GM12878 (cell line): Measurements from ENCODE around the gene ADGRE2. TPM values are rescaled to one million over a fixed set of nuclear protein-coding genes. Genes with fewer than 3 reads are reported as not detected.

Source experiments
- ATAC-seq: fragments of 200-7000 bp; cut with Tn5 transposase; 3 replicates; pipeline ENCODE4 v1.9.1; 2020; ENCODE audit warnings: mild to moderate bottlenecking, moderate library complexity
- BruUV-seq: library from RNA; stranded (reverse); fragments of 400-500 nt; replicated peaks from 2 replicates; lab custom pipeline; 2021; lab: Mats Ljungman, UMichigan
- CTCF ChIA-PET: fragments of 300-600 bp; sonication (Branson Sonifier 250); formaldehyde crosslinking; extraction: SDS; loops from one replicate; lab custom pipeline; 2021; ENCODE audit warnings: inconsistent platforms; lab: Yijun Ruan, JAX
- POLR2A ChIA-PET: fragments of 350-600 bp; formaldehyde crosslinking; extraction: SDS; loops from one replicate; lab custom pipeline; 2021; ENCODE audit warnings: inconsistent platforms; lab: Charles Lee
- RAD21 ChIA-PET: fragments of 300-600 bp; sonication (Branson Sonifier 250); formaldehyde crosslinking; loops from one replicate; lab custom pipeline; 2023; ENCODE audit warnings: antibody characterized with exemption; ENCODE audit not compliant: unreplicated experiment; lab: Charles Lee
- SMC1A ChIA-PET: fragments of 300-600 bp; sonication (Branson Sonifier 250); formaldehyde crosslinking; loops from one replicate; lab custom pipeline; 2023; ENCODE audit not compliant: unreplicated experiment, uncharacterized antibody; lab: Charles Lee
- DNase-seq: peaks from one replicate; pipeline ENCODE4 v3.0.0-alpha.2; 2011; ENCODE audit warnings: low read depth, low spot score
- FAIRE-seq: peaks from 3 replicates; lab custom pipeline; 2011; peaks lifted over from hg19 to GRCh38; lab: Jason Lieb, UNC
- H2AFZ ChIP-seq: 2 replicates; pipeline ENCODE4 v1.6.0; 2011; ENCODE audit warnings: low read depth, low read length, control low read depth; ENCODE audit not compliant: control insufficient read depth
- H3K27ac ChIP-seq: 2 replicates; pipeline ENCODE4 v1.5.1; 2011; ENCODE audit warnings: control low read depth; ENCODE audit not compliant: control insufficient read depth, insufficient read depth
- H3K27me3 ChIP-seq, 2 experiments: replicated peaks in 1 of 2; 2 replicates each; pipeline versions ENCODE4 v1.6.0 to v1.6.1; 2011; ENCODE audit warnings: low read length in 1 of 2; ENCODE audit not compliant: control insufficient read depth in 2 of 2, insufficient read depth in 2 of 2
- H3K36me3 ChIP-seq, 2 experiments: 2 replicates each; pipeline ENCODE4 v1.5.1; 2011; ENCODE audit warnings: low read length in 1 of 2; ENCODE audit not compliant: control insufficient read depth in 2 of 2, insufficient read depth in 2 of 2
- H3K4me1 ChIP-seq: 2 replicates; pipeline ENCODE4 v1.6.1; 2011; ENCODE audit warnings: mild to moderate bottlenecking, low read length, moderate library complexity, mixed read lengths; ENCODE audit not compliant: control insufficient read depth, insufficient read depth
- H3K4me2 ChIP-seq: 2 replicates; pipeline ENCODE4 v1.6.0; 2011; ENCODE audit warnings: control low read depth; ENCODE audit not compliant: control insufficient read depth, insufficient read depth
- H3K4me3 ChIP-seq: fragments of 200-600 bp; sonication (generic); 2 replicates; pipeline ENCODE4 v1.5.1; 2016
- H3K79me2 ChIP-seq: 2 replicates; pipeline ENCODE4 v1.6.0; 2011; ENCODE audit warnings: low read length; ENCODE audit not compliant: control insufficient read depth, insufficient read depth
- H3K9ac ChIP-seq: 2 replicates; pipeline ENCODE4 v1.8.0; 2011; ENCODE audit warnings: low read length, control low read depth, mixed read lengths; ENCODE audit not compliant: control insufficient read depth, insufficient read depth
- H3K9me3 ChIP-seq: replicated peaks from 3 replicates; pipeline ENCODE4 v1.5.1; 2011; ENCODE audit warnings: mild to moderate bottlenecking, low read length; ENCODE audit not compliant: control insufficient read depth, insufficient read depth
- H4K20me1 ChIP-seq: 2 replicates; pipeline ENCODE4 v1.6.0; 2011; ENCODE audit not compliant: control insufficient read depth, insufficient read depth
- DPF2 ChIP-seq: fragments of 450-650 bp; IDR thresholded peaks from 2 replicates; pipeline ENCODE4 v1.6.1; 2017; ENCODE audit warnings: mild to moderate bottlenecking
- ETV6 ChIP-seq, 2 experiments: fragments of 450-650 bp in 1 of 2; IDR thresholded peaks in 1 of 2; conservative IDR thresholded peaks in 1 of 2; 2 replicates each; pipeline ENCODE4 v1.6.1; 2014; ENCODE audit warnings: antibody characterized with exemption in 1 of 2, borderline replicate concordance in 1 of 2, low read depth in 1 of 2, mild to moderate bottlenecking in 1 of 2, moderate library complexity in 1 of 2
- HCFC1 ChIP-seq: fragments of 150-350 bp; IDR thresholded peaks from 2 replicates; pipeline ENCODE4 v1.6.1; 2014; ENCODE audit warnings: low read length
- MEF2A ChIP-seq: IDR thresholded peaks from 2 replicates; pipeline ENCODE4 v1.6.1; 2011; ENCODE audit warnings: low read depth, mild to moderate bottlenecking, low read length, moderate library complexity; ENCODE audit not compliant: insufficient read depth
- USF1 ChIP-seq: IDR thresholded peaks from 2 replicates; pipeline ENCODE4 v1.6.1; 2011; ENCODE audit warnings: borderline replicate concordance, low read depth, mild to moderate bottlenecking, moderate library complexity, mixed read lengths, low read length; ENCODE audit not compliant: insufficient read depth; ENCODE audit errors: extremely low read length
- ZBTB11 ChIP-seq: fragments of 450-650 bp; formaldehyde crosslinking; IDR thresholded peaks from 2 replicates; pipeline ENCODE4 v1.5.0; 2022; ENCODE audit warnings: mild to moderate bottlenecking, missing genetic modification characterization
- ZNF274 ChIP-seq: IDR thresholded peaks from one replicate; pipeline ENCODE4 v1.8.0; 2011; ENCODE audit not compliant: insufficient read length, insufficient read depth
- WGBS: methylation state at CpG from one replicate; pipeline ENCODE4 v1.1.6; 2016; ENCODE audit warnings: low lambda C conversion rate; ENCODE audit not compliant: insufficient replicate concordance, insufficient coverage; ENCODE audit errors: missing lambda C conversion rate; 5-methylcytosine and 5-hydroxymethylcytosine counted together
- in situ Hi-C: fragments of 300-500 bp; cut with MboI; formaldehyde crosslinking; loops from 9 replicates; pipeline ENCODE4 v1.14.3; 2018; ENCODE audit warnings: mixed read lengths
- intact Hi-C: fragments of 100-400 bp; cut with micrococcal nuclease; formaldehyde crosslinking; loops from one replicate; pipeline ENCODE4 v1.14.2; 2022; ENCODE audit not compliant: unreplicated experiment
- polyA plus RNA-seq, 11 experiments: library from polyadenylated mRNA; depleted of rRNA in 4 of 11; unstranded in 6 of 11; stranded (reverse) in 5 of 11; fragments of >200 nt; fragmentation: Nextera tagmentation in 4 of 11; fragmentation: Illumina TruSeq in 1 of 11; extraction: Ambion mirVana in 4 of 11; extraction: Trizol in 1 of 11; gene quantifications; 1 replicate in 1 of 11; 2 replicates in 10 of 11; pipeline versions ENCODE4 v1.2.1 to v1.2.3, GENCODE V29; 2011 to 2016; ENCODE audit warnings: inconsistent platforms in 2 of 11, missing spikeins in 2 of 11, low read depth in 1 of 11
- total RNA-seq, 4 experiments: library from RNA; depleted of rRNA in 3 of 4; stranded (reverse); fragments of >200 nt in 3 of 4; fragmentation: Illumina TruSeq in 1 of 4; extraction: Trizol in 1 of 4; gene quantifications; 2 replicates each; pipeline versions ENCODE4 v1.2.1 to v1.2.3, GENCODE V29; 2013 to 2021

The ADGRE2 gene
- total and polyA plus RNA-seq, 10 of the 15 experiments (the other 5 are each of a cell fraction or from before 2014, with no cell fraction given): 0.15 to 12.7 (median 4.6) TPM

- H3K4me1 ChIP-seq: no peaks in the 10 kb centered on the region
- no peak overlapping the region for H3K27ac ChIP-seq
- H3K9me3 ChIP-seq: no peaks in the 10 kb centered on the region
- H3K4me2 ChIP-seq: no peak overlapping the region
- H3K27me3 ChIP-seq: no peaks in the 10 kb centered on the region
- ChIA-PET RAD21 (no interaction called here), SMC1A (no interaction called here), CTCF (no interaction called here), POLR2A (no interaction called here)
- DNase-seq (no peak), ATAC-seq (no peak), FAIRE-seq (no peak)
- H3K36me3 ChIP-seq: no peaks in the 10 kb centered on the region
- in situ Hi-C loops: no loop called here
- H3K79me2 ChIP-seq: no peaks in the 10 kb centered on the region
- intact Hi-C loops: no loop called here
- no peaks in the 10 kb centered on the region for H4K20me1 ChIP-seq
- no peak overlapping the region for H2AFZ ChIP-seq
- WGBS: 55% methylated on average over 8 of the region's 8 CpGs
- TF ChIP-seq HCFC1 (no peak), DPF2 (no peak), USF1 (no peak), MEF2A (no peak), ZNF274 (no peak), ETV6 (conservative IDR thresholded peaks at IDR 0.05 in 1 of 2, IDR thresholded peaks at IDR 0.05 in 1 of 2; ENCODE audit: borderline replicate concordance in 1 of 2, low read depth in 1 of 2) (no peak), ZBTB11 (no peak)
- no peak overlapping the region for H3K9ac ChIP-seq
- H3K4me3 ChIP-seq: no peak overlapping the region
- BruUV-seq: no TSS peak
These were observed 40.2 kb upstream of the ADGRE2 start for GRCh38 chr19:14818588-14818987.
